Sigmoid colon (tissue), 4 donors: ENCODE data around the gene MGARP.

Source experiments
- POLR2A ChIP-seq, 2 donors: fragments of 450-650 bp; IDR thresholded peaks; one replicate each; pipeline ENCODE4 v1.6.1; 2016; ENCODE audit warnings: antibody characterized with exemption in 2 of 2, mild to moderate bottlenecking in 2 of 2, moderate library complexity in 2 of 2
- POLR2AphosphoS5 ChIP-seq, 4 donors: sonication (generic); formaldehyde crosslinking; IDR thresholded peaks; one replicate each; pipeline ENCODE4 v1.6.1; 2017; ENCODE audit warnings: antibody characterized with exemption in 4 of 4
- TF ChIP-seq, protein P1 (sequence below), 4 experiments: fragments of 450-650 bp in 3 of 4; fragments of 200-600 bp in 1 of 4; IDR thresholded peaks; one replicate each; pipeline ENCODE4 v1.5.1; 2016 to 2019; ENCODE audit warnings: antibody characterized with exemption in 4 of 4, mild to moderate bottlenecking in 3 of 4, moderate library complexity in 2 of 4

DNA sequence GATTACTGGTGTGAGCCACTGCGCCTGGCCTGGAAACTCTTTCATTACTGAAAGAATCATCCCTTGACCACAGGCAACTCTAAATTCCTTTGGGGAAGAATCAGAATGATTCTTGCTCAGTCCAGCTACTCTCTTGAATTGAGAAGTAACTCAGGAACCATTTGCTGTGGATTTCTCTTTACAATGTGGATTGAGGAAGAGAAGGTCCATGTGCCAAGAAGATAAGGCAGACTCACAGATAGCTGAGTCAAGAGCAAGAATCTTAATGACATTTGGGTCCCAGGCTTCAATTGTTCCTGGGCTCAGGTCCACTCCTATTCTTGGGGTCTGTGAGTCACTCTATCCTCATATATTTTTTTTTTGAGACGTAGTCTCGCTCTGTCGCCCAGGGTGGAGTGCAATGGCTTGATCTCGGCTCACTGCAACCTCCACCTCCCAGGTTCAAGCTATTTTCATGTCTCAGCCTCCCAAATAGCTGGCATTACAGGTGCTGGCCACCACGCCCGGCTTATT lies 6.2 kb upstream of the MGARP start:
- TF ChIP-seq, protein P1, sequence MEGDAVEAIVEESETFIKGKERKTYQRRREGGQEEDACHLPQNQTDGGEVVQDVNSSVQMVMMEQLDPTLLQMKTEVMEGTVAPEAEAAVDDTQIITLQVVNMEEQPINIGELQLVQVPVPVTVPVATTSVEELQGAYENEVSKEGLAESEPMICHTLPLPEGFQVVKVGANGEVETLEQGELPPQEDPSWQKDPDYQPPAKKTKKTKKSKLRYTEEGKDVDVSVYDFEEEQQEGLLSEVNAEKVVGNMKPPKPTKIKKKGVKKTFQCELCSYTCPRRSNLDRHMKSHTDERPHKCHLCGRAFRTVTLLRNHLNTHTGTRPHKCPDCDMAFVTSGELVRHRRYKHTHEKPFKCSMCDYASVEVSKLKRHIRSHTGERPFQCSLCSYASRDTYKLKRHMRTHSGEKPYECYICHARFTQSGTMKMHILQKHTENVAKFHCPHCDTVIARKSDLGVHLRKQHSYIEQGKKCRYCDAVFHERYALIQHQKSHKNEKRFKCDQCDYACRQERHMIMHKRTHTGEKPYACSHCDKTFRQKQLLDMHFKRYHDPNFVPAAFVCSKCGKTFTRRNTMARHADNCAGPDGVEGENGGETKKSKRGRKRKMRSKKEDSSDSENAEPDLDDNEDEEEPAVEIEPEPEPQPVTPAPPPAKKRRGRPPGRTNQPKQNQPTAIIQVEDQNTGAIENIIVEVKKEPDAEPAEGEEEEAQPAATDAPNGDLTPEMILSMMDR (IDR thresholded peaks at IDR 0.05), result no peak
- no peak for TF ChIP-seq POLR2A (IDR thresholded peaks at IDR 0.05)
- no peak for TF ChIP-seq POLR2AphosphoS5 (IDR thresholded peaks at IDR 0.05)
